KMS-11 (cell line): ENCODE results near the gene ESM1.
A peak's percentile ranks its signal among the peaks of the same experiment; 100 is the strongest.

Experiments
- H2AFZ ChIP-seq: fragments of 200-600 bp; sonication (generic); 2 replicates; pipeline ENCODE4 v1.6.1; 2016; ENCODE audit warnings: antibody characterized with exemption, mixed run types, low read depth
- H3K27ac ChIP-seq: fragments of 200-600 bp; sonication (generic); 2 replicates; pipeline ENCODE4 v1.6.1; 2016; ENCODE audit warnings: mild to moderate bottlenecking, mixed run types
- H3K27me3 ChIP-seq: fragments of 200-600 bp; sonication (generic); 2 replicates; pipeline ENCODE4 v1.6.1; 2017; ENCODE audit warnings: mild to moderate bottlenecking, low read depth, mixed run types, moderate library complexity; ENCODE audit not compliant: insufficient read depth
- H3K36me3 ChIP-seq: fragments of 200-600 bp; sonication (generic); 2 replicates; pipeline ENCODE4 v1.6.1; 2017; ENCODE audit warnings: mild to moderate bottlenecking, mixed run types; ENCODE audit not compliant: insufficient read depth
- H3K4me1 ChIP-seq: fragments of 200-600 bp; sonication (generic); 2 replicates; pipeline ENCODE4 v1.6.1; 2016; ENCODE audit warnings: mild to moderate bottlenecking, low read depth, mixed run types; ENCODE audit not compliant: poor library complexity, severe bottlenecking
- H3K4me2 ChIP-seq: fragments of 200-600 bp; sonication (generic); 2 replicates; pipeline ENCODE4 v1.7.0; 2016; ENCODE audit warnings: mild to moderate bottlenecking, mixed run types
- H3K4me3 ChIP-seq: fragments of 200-600 bp; sonication (generic); IDR thresholded peaks from 2 replicates; pipeline ENCODE4 v1.6.1; 2017; ENCODE audit warnings: low read depth, low read length, mixed read lengths; ENCODE audit not compliant: insufficient read depth
- H3K79me2 ChIP-seq: fragments of 200-600 bp; sonication (generic); 2 replicates; pipeline ENCODE4 v1.6.1; 2016; ENCODE audit warnings: low read depth, mixed run types; ENCODE audit not compliant: insufficient read depth
- H3K9ac ChIP-seq: fragments of 200-600 bp; sonication (generic); 2 replicates; pipeline ENCODE4 v1.6.1; 2016; ENCODE audit warnings: mild to moderate bottlenecking, mixed run types
- H4K20me1 ChIP-seq: fragments of 200-600 bp; sonication (generic); 2 replicates; pipeline ENCODE4 v1.6.1; 2016; ENCODE audit warnings: mild to moderate bottlenecking, mixed run types; ENCODE audit not compliant: insufficient read depth
- TF ChIP-seq, protein P1 (sequence below): fragments of 200-600 bp; sonication (generic); conservative IDR thresholded peaks from 2 replicates; pipeline ENCODE4 v1.6.1; 2017; ENCODE audit warnings: low read depth, mild to moderate bottlenecking, antibody characterized with exemption, low read length, moderate library complexity, mixed read lengths

ESM1 gene

DNA sequence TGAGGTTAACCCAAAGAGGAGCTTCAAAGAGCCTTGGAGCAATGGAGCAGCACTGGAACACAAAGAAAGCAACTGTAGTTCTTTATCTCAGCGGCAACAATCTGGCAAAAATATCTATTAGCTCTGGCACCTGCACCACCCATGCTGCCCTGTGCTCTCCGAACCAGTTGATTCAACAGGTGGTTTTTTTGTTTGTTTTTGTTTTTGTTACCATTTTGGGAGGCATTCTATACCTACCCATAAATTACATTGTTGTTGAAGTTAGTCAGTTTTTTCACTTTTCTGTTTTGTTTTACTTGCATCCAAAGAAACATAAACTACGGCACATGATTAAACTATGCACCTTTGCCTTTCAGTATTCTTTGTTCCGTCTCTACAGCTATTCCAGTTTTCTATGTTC is 16.2 kb downstream of the ESM1 start:
- Histone ChIP-seq H2AFZ (no peak overlapping the region), H3K27ac (no peak overlapping the region), H3K36me3 (no peaks in the 10 kb centered on the region), H3K27me3 (no peaks in the 10 kb centered on the region), H3K9ac (no peak overlapping the region), H4K20me1 (no peaks in the 10 kb centered on the region), H3K4me2 (no peak overlapping the region), H3K4me3 (no peak overlapping the region), H3K4me1 (no peaks in the 10 kb centered on the region), H3K79me2 (no peaks in the 10 kb centered on the region)
- TF ChIP-seq, protein P1, sequence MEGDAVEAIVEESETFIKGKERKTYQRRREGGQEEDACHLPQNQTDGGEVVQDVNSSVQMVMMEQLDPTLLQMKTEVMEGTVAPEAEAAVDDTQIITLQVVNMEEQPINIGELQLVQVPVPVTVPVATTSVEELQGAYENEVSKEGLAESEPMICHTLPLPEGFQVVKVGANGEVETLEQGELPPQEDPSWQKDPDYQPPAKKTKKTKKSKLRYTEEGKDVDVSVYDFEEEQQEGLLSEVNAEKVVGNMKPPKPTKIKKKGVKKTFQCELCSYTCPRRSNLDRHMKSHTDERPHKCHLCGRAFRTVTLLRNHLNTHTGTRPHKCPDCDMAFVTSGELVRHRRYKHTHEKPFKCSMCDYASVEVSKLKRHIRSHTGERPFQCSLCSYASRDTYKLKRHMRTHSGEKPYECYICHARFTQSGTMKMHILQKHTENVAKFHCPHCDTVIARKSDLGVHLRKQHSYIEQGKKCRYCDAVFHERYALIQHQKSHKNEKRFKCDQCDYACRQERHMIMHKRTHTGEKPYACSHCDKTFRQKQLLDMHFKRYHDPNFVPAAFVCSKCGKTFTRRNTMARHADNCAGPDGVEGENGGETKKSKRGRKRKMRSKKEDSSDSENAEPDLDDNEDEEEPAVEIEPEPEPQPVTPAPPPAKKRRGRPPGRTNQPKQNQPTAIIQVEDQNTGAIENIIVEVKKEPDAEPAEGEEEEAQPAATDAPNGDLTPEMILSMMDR = no peak

DNA sequence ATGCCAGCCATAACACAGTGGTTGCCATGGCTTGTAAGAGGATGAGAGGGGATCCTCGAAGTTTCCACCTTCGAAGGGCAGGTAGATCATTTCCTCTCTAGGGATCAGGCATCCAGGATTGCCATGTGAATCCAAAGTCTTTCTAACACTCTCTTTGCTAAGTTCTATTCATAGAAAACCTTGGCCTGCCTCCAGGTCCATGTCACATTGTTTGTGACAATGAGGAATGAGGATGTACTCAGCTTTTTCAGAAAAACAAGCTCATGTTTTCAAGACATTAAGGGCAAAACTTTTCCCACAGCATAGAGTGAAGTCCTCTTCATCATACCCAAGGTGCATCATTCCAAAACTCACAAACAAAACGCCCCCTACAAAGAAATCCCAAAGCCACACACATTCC is 19.6 kb downstream of the ESM1 start:
- Histone ChIP-seq H3K36me3 (no peaks in the 10 kb centered on the region), H4K20me1 (no peaks in the 10 kb centered on the region), H3K4me1 (no peaks in the 10 kb centered on the region), H3K4me3 (no peak overlapping the region), H3K27ac (no peak overlapping the region), H3K4me2 (no peak overlapping the region), H3K79me2 (no peaks in the 10 kb centered on the region), H3K27me3 (no peaks in the 10 kb centered on the region), H3K9ac (no peak overlapping the region), H2AFZ (no peak overlapping the region)
- TF ChIP-seq, protein P1 = no peak

DNA sequence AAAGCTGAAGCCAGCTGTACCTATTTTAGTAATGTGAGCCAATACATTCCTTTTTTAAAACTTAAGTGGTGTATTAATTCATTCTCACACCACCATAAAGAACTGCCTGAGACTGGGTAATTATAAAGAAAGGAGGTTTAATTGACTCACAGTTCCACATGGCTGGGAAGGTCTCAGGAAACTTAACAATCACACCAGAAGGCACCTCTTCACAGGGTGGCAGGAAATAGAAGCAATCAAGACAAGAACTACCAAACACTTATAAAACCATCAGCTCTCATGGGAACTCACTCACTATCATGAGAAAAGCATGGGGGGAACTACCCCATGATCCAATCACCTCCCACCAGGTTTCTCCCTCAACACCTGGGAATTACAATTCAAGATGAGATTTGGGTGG is 21.0 kb downstream of the ESM1 start:
- TF ChIP-seq, protein P1 = no peak
- Histone ChIP-seq H3K79me2 (no peaks in the 10 kb centered on the region), H3K36me3 (no peaks in the 10 kb centered on the region), H2AFZ (no peak overlapping the region), H3K4me1 (no peaks in the 10 kb centered on the region), H3K27ac (no peak overlapping the region), H4K20me1 (no peaks in the 10 kb centered on the region), H3K9ac (no peak overlapping the region), H3K4me3 (no peak overlapping the region), H3K27me3 (no peaks in the 10 kb centered on the region), H3K4me2 (no peak overlapping the region)

DNA sequence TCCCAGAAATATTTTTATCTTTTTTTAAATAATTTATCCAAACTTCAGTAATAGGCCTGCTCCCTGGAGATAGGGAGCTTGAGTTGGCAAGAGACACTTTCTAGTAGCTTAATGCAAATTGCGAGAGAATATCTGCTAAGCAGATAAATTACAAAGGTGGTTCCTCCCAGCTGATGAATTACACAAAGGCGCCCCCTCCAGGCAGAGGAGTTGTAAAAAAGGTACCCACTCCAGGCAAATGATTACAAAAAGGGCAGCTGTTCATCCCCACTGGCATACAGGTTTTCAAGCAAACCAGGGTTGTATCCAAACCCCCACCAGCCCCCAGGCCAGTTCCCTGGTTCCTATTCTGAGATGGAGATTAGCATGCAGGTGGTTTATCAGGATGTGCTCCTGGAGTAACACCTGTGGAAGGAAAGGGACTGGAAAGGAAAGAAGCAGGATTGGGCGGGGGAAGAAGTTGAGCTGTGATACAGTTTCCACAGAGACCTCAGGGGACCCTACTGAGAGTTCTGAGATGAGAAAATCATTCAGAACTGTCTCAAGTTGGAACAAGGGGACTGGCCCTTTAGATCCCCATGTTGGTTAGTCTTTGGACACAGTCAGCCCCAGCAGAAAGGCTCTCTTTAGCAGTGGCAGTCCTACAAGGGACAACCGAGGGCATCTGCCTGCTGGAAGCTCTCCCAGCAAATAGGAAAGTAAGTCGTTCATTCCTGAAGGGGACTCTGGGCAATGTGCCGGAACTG is 25.5 kb downstream of the ESM1 start:
- Histone ChIP-seq H2AFZ (no peak overlapping the region), H3K27ac (no peak overlapping the region), H4K20me1 (no peaks in the 10 kb centered on the region), H3K4me2 (no peak overlapping the region), H3K9ac (no peak overlapping the region), H3K79me2 (no peaks in the 10 kb centered on the region), H3K4me1 (no peaks in the 10 kb centered on the region), H3K36me3 (no peaks in the 10 kb centered on the region), H3K27me3 (no peaks in the 10 kb centered on the region), H3K4me3 (no peak overlapping the region)
- TF ChIP-seq, protein P1 = peak; percentile 49; the same call in 1 of the 2 replicates
